HepG2 (cell line): Measurements from ENCODE around the gene AGAP1. TPM values are rescaled to one million over a fixed set of nuclear protein-coding genes. Genes with fewer than 3 reads are reported as not detected.

ENCODE experiments used
- ATF1 ChIP-seq: IDR thresholded peaks from 2 replicates; pipeline ENCODE4 v1.6.1; 2016; ENCODE audit warnings: mild to moderate bottlenecking, control low read depth
- BCL6 ChIP-seq: IDR thresholded peaks from 2 replicates; pipeline ENCODE4 v1.6.1; 2016; ENCODE audit warnings: missing genetic modification reagents, missing compliant biosample characterization
- EP300 ChIP-seq, 3 experiments: sonication (generic) in 1 of 3; formaldehyde crosslinking in 1 of 3; IDR thresholded peaks; 2 replicates each; pipeline versions ENCODE4 v1.5.1 to v1.6.1; 2011 to 2020; ENCODE audit warnings: low read depth in 2 of 3, low read length in 2 of 3, borderline replicate concordance in 1 of 3, improper control_type of control experiment in 1 of 3, mild to moderate bottlenecking in 1 of 3, missing genetic modification reagents in 1 of 3, moderate library complexity in 1 of 3
- GATAD2A ChIP-seq: IDR thresholded peaks from 2 replicates; pipeline ENCODE4 v1.6.1; 2016
- HDAC2 ChIP-seq: sonication (generic); formaldehyde crosslinking; IDR thresholded peaks from 2 replicates; pipeline ENCODE4 v1.4.0; 2020; ENCODE audit warnings: missing genetic modification reagents
- JDP2 ChIP-seq: sonication (generic); formaldehyde crosslinking; IDR thresholded peaks from 2 replicates; pipeline ENCODE4 v1.8.1; 2022; ENCODE audit warnings: missing genetic modification reagents, borderline replicate concordance
- KAT8 ChIP-seq: IDR thresholded peaks from 2 replicates; pipeline ENCODE4 v1.6.1; 2016; ENCODE audit warnings: missing genetic modification reagents, missing compliant biosample characterization
- MED1 ChIP-seq: sonication (generic); formaldehyde crosslinking; IDR thresholded peaks from 2 replicates; pipeline ENCODE4 v1.4.0; 2020; ENCODE audit warnings: missing genetic modification reagents
- NR2F2 ChIP-seq: IDR thresholded peaks from 2 replicates; pipeline ENCODE4 v1.6.1; 2012; ENCODE audit warnings: low read depth, inconsistent platforms, borderline replicate concordance
- PITX1 ChIP-seq: sonication (generic); formaldehyde crosslinking; IDR thresholded peaks from 2 replicates; pipeline ENCODE4 v1.5.1; 2020; ENCODE audit warnings: mild to moderate bottlenecking, missing genetic modification reagents
- SALL1 ChIP-seq: sonication (generic); formaldehyde crosslinking; IDR thresholded peaks from 2 replicates; pipeline ENCODE4 v1.8.0; 2022; ENCODE audit warnings: mild to moderate bottlenecking, missing genetic modification reagents
- SAP130 ChIP-seq: IDR thresholded peaks from 2 replicates; pipeline ENCODE4 v1.6.1; 2016; ENCODE audit warnings: low read depth
- SMAD3 ChIP-seq: sonication (generic); formaldehyde crosslinking; IDR thresholded peaks from 2 replicates; pipeline ENCODE4 v1.4.0; 2020; ENCODE audit warnings: missing genetic modification reagents
- ZNF138 ChIP-seq: sonication (generic); formaldehyde crosslinking; IDR thresholded peaks from 2 replicates; pipeline ENCODE4 v1.5.0; 2020; ENCODE audit warnings: mild to moderate bottlenecking, low read depth, missing genetic modification reagents
- ZNF432 ChIP-seq: sonication (generic); formaldehyde crosslinking; IDR thresholded peaks from 2 replicates; pipeline ENCODE4 v1.5.0; 2020; ENCODE audit warnings: missing genetic modification reagents, mild to moderate bottlenecking, borderline replicate concordance
- ZNF879 ChIP-seq: sonication (generic); formaldehyde crosslinking; IDR thresholded peaks from 2 replicates; pipeline ENCODE4 v1.8.1; 2023; ENCODE audit warnings: missing genetic modification reagents
- polyA plus RNA-seq, 8 experiments: library from polyadenylated mRNA; depleted of rRNA in 3 of 8; stranded (reverse) in 7 of 8; unstranded in 1 of 8; fragments of >200 nt; fragmentation: Illumina TruSeq in 4 of 8; extraction: Trizol in 4 of 8; gene quantifications; 2 replicates each; pipeline versions ENCODE4 v1.2.1 to v1.2.3, GENCODE V29; 2011 to 2016; ENCODE audit warnings: low read depth in 4 of 8, missing spikeins in 1 of 8, mixed read lengths in 1 of 8; ENCODE audit not compliant: insufficient read depth in 1 of 8
- total RNA-seq, 5 experiments: library from RNA; depleted of rRNA; stranded (reverse); fragments of >200 nt; fragmentation: Illumina TruSeq; extraction: Trizol; gene quantifications; 2 replicates each; pipeline ENCODE4 v1.2.3, GENCODE V29; 2016; ENCODE audit warnings: low read depth in 1 of 5
- TF ChIP-seq, protein P1 (sequence below): sonication (generic); formaldehyde crosslinking; IDR thresholded peaks from 2 replicates; pipeline ENCODE4 v1.5.1; 2020; ENCODE audit warnings: mild to moderate bottlenecking, missing genetic modification reagents, moderate library complexity
- TF ChIP-seq, protein P2 (sequence below): sonication (generic); formaldehyde crosslinking; IDR thresholded peaks from 2 replicates; pipeline ENCODE4 v1.5.1; 2020; ENCODE audit warnings: mild to moderate bottlenecking, missing genetic modification reagents, moderate library complexity
- TF ChIP-seq, protein P3 (sequence below): sonication (generic); formaldehyde crosslinking; conservative IDR thresholded peaks from 2 replicates; pipeline ENCODE4 v1.4.0; 2020; ENCODE audit warnings: mild to moderate bottlenecking, missing genetic modification reagents, moderate library complexity

The AGAP1 gene
- total and polyA plus RNA-seq, 2 of the 13 experiments (the other 11 are each of a cell fraction or from before 2014, with no cell fraction given): 21.2 to 32.7 TPM

DNA sequence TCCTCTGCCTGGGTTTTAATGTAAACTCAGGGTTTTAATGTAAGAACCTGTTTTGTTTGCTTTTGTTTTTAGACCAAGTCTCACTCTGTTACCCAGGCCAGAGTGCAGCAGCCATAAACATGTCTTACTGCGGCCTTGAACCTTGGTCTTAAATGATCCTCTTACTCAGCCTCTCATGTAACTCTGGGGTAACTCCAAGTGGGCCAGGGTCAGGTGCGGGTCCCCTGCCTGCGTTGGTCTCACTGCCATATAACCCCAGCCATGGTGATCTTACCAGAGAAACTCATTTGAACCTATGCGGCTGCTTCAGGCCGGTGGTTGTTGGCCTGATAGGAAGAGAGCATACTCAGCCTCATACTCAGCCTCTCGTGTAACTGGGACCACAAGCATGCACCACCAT lies 89.3 kb downstream of the AGAP1 start (continued):
- TF ChIP-seq HDAC2 (CRISPR knock-in tag) (peak; percentile 40; the same call in 1 of the 2 replicates), ZNF432 (CRISPR knock-in tag) (no peak), NR2F2 (0 out of 2 replicates have a peak, but pooled peaks have one; percentile 27), KAT8 (CRISPR knock-in tag) (0 out of 2 replicates have a peak, but pooled peaks have one; percentile 18), MED1 (peak; percentile 70), ZNF138 (CRISPR knock-in tag) (no peak), SMAD3 (CRISPR knock-in tag) (no peak), EP300 (IDR thresholded peaks at IDR 0.05; ENCODE audit: low read depth in 2 of 2, low read length in 2 of 2) (peak in 1 of 2 experiments; percentile 75; a peak in 2 of 4 replicates), EP300 (CRISPR knock-in tag; IDR thresholded peaks at IDR 0.05; ENCODE audit: borderline replicate concordance) (no peak; the same call in 1 of the 2 replicates), ZNF879 (CRISPR knock-in tag) (no peak), BCL6 (CRISPR knock-in tag) (peak; percentile 66), ATF1 (CRISPR knock-in tag) (no peak), JDP2 (no peak), GATAD2A (CRISPR knock-in tag) (peak; percentile 92), PITX1 (CRISPR knock-in tag) (0 out of 2 replicates have a peak, but pooled peaks have one; percentile 66), SAP130 (0 out of 2 replicates have a peak, but pooled peaks have one; percentile 18), SALL1 (peak; percentile 92)
- TF ChIP-seq, protein P1, sequence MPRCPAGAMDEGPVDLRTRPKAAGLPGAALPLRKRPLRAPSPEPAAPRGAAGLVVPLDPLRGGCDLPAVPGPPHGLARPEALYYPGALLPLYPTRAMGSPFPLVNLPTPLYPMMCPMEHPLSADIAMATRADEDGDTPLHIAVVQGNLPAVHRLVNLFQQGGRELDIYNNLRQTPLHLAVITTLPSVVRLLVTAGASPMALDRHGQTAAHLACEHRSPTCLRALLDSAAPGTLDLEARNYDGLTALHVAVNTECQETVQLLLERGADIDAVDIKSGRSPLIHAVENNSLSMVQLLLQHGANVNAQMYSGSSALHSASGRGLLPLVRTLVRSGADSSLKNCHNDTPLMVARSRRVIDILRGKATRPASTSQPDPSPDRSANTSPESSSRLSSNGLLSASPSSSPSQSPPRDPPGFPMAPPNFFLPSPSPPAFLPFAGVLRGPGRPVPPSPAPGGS (CRISPR knock-in tag): no peak
- TF ChIP-seq, protein P2, sequence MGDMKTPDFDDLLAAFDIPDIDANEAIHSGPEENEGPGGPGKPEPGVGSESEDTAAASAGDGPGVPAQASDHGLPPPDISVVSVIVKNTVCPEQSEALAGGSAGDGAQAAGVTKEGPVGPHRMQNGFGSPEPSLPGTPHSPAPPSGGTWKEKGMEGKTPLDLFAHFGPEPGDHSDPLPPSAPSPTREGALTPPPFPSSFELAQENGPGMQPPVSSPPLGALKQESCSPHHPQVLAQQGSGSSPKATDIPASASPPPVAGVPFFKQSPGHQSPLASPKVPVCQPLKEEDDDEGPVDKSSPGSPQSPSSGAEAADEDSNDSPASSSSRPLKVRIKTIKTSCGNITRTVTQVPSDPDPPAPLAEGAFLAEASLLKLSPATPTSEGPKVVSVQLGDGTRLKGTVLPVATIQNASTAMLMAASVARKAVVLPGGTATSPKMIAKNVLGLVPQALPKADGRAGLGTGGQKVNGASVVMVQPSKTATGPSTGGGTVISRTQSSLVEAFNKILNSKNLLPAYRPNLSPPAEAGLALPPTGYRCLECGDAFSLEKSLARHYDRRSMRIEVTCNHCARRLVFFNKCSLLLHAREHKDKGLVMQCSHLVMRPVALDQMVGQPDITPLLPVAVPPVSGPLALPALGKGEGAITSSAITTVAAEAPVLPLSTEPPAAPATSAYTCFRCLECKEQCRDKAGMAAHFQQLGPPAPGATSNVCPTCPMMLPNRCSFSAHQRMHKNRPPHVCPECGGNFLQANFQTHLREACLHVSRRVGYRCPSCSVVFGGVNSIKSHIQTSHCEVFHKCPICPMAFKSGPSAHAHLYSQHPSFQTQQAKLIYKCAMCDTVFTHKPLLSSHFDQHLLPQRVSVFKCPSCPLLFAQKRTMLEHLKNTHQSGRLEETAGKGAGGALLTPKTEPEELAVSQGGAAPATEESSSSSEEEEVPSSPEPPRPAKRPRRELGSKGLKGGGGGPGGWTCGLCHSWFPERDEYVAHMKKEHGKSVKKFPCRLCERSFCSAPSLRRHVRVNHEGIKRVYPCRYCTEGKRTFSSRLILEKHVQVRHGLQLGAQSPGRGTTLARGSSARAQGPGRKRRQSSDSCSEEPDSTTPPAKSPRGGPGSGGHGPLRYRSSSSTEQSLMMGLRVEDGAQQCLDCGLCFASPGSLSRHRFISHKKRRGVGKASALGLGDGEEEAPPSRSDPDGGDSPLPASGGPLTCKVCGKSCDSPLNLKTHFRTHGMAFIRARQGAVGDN (CRISPR knock-in tag): peak; percentile 13; the same call in 1 of the 2 replicates
- TF ChIP-seq, protein P3, sequence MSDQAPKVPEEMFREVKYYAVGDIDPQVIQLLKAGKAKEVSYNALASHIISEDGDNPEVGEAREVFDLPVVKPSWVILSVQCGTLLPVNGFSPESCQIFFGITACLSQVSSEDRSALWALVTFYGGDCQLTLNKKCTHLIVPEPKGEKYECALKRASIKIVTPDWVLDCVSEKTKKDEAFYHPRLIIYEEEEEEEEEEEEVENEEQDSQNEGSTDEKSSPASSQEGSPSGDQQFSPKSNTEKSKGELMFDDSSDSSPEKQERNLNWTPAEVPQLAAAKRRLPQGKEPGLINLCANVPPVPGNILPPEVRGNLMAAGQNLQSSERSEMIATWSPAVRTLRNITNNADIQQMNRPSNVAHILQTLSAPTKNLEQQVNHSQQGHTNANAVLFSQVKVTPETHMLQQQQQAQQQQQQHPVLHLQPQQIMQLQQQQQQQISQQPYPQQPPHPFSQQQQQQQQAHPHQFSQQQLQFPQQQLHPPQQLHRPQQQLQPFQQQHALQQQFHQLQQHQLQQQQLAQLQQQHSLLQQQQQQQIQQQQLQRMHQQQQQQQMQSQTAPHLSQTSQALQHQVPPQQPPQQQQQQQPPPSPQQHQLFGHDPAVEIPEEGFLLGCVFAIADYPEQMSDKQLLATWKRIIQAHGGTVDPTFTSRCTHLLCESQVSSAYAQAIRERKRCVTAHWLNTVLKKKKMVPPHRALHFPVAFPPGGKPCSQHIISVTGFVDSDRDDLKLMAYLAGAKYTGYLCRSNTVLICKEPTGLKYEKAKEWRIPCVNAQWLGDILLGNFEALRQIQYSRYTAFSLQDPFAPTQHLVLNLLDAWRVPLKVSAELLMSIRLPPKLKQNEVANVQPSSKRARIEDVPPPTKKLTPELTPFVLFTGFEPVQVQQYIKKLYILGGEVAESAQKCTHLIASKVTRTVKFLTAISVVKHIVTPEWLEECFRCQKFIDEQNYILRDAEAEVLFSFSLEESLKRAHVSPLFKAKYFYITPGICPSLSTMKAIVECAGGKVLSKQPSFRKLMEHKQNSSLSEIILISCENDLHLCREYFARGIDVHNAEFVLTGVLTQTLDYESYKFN: peak; percentile 81
